ENCODE data around the gene PDIA6. TPM values are rescaled to one million over a fixed set of nuclear protein-coding genes. Genes with fewer than 3 reads are reported as not detected.
"Not testable (repeated sequence)": the region's sequence is repeated elsewhere in the genome, so short reads cannot be mapped to it uniquely, and the experiment has no call there.

PDIA6 gene
- total RNA-seq, 1 experiment from 2014 or later: 384 TPM

DNA sequence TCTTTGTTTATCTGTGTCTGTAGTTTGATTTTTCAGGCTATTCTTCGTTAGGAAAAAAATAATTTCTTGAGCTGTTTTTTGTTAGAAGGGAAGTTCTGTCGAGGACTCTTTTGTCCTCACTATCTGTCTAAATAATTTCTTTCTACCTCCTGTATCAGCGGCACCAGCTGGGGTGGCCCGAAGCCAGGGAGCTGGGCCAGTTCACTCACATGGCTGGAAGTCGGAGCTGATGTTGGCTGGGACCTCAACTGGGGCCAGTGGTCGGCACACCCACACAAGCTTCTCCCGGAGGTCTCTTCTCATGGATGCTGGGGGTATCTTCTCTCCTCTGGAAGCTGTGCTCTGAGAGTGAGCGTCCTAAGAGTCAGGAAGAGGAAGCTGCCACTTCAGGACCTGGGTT, 8.0 kb upstream of the PDIA6 start:
- no peaks in the 10 kb centered on the region for H3K4me1 Mint-ChIP-seq (ENCODE audit: low read depth, unreplicated experiment)
- peaks cover 22% of the 10 kb centered on the region for H3K27me3 Mint-ChIP-seq (ENCODE audit: insufficient read depth, unreplicated experiment)
- BruUV-seq (replicated peaks): no TSS peak
- intact Hi-C loops (cut with micrococcal nuclease; ENCODE audit: unreplicated experiment): no loop called here
- no peaks in the 10 kb centered on the region for H3K36me3 Mint-ChIP-seq (ENCODE audit: insufficient read depth, unreplicated experiment)
- Histone ChIP-seq H3K27me3 (replicated peaks; ENCODE audit: control insufficient read depth, insufficient read depth, low read length) (no peaks in the 10 kb centered on the region), H3K4me3 (ENCODE audit: low read depth, low read length) (no peak overlapping the region), H3K9me3 (no peaks in the 10 kb centered on the region), H3K36me3 (ENCODE audit: control insufficient read depth, insufficient read depth, low read length) (no peaks in the 10 kb centered on the region), H3K4me1 (no peaks in the 10 kb centered on the region)
- H3K4me3 Mint-ChIP-seq (ENCODE audit: unreplicated experiment): no peak overlapping the region
- CTCF ChIA-PET: interaction anchor here (1.2 kb wide), 1 partner anchor 8 kb away, joined by 4 read pairs; the partner anchor contains the start of gene PDIA6
- DNase-seq: no peak
- H3K27ac Mint-ChIP-seq (ENCODE audit: unreplicated experiment): no peak overlapping the region
- TF ChIP-seq, protein P1, sequence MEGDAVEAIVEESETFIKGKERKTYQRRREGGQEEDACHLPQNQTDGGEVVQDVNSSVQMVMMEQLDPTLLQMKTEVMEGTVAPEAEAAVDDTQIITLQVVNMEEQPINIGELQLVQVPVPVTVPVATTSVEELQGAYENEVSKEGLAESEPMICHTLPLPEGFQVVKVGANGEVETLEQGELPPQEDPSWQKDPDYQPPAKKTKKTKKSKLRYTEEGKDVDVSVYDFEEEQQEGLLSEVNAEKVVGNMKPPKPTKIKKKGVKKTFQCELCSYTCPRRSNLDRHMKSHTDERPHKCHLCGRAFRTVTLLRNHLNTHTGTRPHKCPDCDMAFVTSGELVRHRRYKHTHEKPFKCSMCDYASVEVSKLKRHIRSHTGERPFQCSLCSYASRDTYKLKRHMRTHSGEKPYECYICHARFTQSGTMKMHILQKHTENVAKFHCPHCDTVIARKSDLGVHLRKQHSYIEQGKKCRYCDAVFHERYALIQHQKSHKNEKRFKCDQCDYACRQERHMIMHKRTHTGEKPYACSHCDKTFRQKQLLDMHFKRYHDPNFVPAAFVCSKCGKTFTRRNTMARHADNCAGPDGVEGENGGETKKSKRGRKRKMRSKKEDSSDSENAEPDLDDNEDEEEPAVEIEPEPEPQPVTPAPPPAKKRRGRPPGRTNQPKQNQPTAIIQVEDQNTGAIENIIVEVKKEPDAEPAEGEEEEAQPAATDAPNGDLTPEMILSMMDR (IDR thresholded peaks at IDR 0.05; ENCODE audit: insufficient read depth in 1 of 2, low read depth in 1 of 2, low read length in 1 of 2, severe bottlenecking in 1 of 2, unreplicated experiment in 1 of 2): no peak
- peaks cover 3% of the 10 kb centered on the region for H3K9me3 Mint-ChIP-seq (ENCODE audit: unreplicated experiment)
- POLR2A ChIA-PET: no interaction called here

DNA sequence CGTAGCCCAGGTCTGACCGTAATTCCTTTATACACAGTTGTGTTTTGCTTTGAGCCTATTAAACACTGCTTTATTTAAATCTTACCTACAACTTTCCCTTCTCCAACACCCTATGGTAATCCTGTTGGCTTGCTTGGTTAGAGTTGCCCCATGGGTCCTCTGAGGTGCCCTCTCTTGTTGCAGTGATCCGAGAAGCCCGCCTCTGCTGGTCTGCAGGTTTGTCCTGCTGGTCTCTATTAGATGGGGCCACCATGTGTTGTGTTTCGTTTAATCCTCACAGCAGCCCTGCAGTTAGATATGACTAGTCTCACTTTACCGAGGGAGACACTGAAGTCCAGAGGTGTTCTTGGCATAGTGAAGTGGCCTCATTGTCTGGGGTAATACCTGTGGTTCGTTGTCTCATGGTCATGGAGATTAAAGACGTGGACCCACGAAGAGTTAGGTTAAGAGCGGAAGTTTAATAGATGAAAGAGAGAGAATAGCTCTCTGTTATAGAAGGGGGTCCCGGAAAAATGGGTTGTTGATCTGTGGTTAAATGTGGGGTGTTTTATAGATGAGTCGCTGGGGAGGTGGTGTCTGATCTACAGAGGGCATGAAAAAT, 7.2 kb upstream of the PDIA6 start:
- DNase-seq: no peak
- Mint-ChIP-seq H3K4me3 (ENCODE audit: unreplicated experiment) (no peak overlapping the region), H3K4me1 (ENCODE audit: low read depth, unreplicated experiment) (no peaks in the 10 kb centered on the region), H3K27me3 (ENCODE audit: insufficient read depth, unreplicated experiment) (peaks cover 15% of the 10 kb centered on the region), H3K9me3 (ENCODE audit: unreplicated experiment) (no peaks in the 10 kb centered on the region), H3K36me3 (ENCODE audit: insufficient read depth, unreplicated experiment) (no peaks in the 10 kb centered on the region), H3K27ac (ENCODE audit: unreplicated experiment) (no peak overlapping the region)
- TF ChIP-seq, protein P1 (IDR thresholded peaks at IDR 0.05; ENCODE audit: insufficient read depth in 1 of 2, low read depth in 1 of 2, low read length in 1 of 2, severe bottlenecking in 1 of 2, unreplicated experiment in 1 of 2): no peak
- H3K9me3 ChIP-seq: no peaks in the 10 kb centered on the region
- intact Hi-C loops (cut with micrococcal nuclease; ENCODE audit: unreplicated experiment): no loop called here
- no peak overlapping the region for H3K4me3 ChIP-seq (ENCODE audit: low read depth, low read length)
- CTCF ChIA-PET: interaction anchor here (1.2 kb wide), 1 partner anchor 8 kb away, joined by 4 read pairs; the partner anchor contains the start of gene PDIA6
- no peaks in the 10 kb centered on the region for H3K27me3 ChIP-seq (replicated peaks; ENCODE audit: control insufficient read depth, insufficient read depth, low read length)
- BruUV-seq (replicated peaks): no TSS peak
- POLR2A ChIA-PET: no interaction called here
- H3K4me1 ChIP-seq: no peaks in the 10 kb centered on the region
- H3K36me3 ChIP-seq (ENCODE audit: control insufficient read depth, insufficient read depth, low read length): no peaks in the 10 kb centered on the region

DNA sequence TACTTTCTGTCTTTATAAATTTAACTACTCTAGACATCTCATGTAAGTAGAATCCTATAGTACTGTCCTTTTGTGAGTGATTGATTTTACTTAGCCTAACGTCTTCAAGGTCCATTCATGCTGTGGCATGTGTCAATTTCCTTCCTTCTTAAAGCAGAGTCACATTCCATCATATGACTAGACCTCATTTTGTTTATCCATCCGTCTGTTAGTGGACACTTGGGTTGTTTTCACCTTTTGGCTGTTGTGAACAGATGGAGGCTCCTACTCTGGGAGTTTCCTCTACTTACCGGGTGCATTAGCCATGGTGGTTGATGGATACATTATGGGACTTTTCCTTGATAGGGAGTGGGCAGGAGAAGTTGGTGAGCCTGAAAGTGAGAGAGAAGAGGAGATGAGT, 6.4 kb upstream of the PDIA6 start:
- Histone ChIP-seq H3K4me1 (no peaks in the 10 kb centered on the region), H3K4me3 (ENCODE audit: low read depth, low read length) (no peak overlapping the region), H3K27me3 (replicated peaks; ENCODE audit: control insufficient read depth, insufficient read depth, low read length) (no peaks in the 10 kb centered on the region), H3K36me3 (ENCODE audit: control insufficient read depth, insufficient read depth, low read length) (no peaks in the 10 kb centered on the region), H3K9me3 (no peaks in the 10 kb centered on the region)
- no peaks in the 10 kb centered on the region for H3K9me3 Mint-ChIP-seq (ENCODE audit: unreplicated experiment)
- H3K27ac Mint-ChIP-seq (ENCODE audit: unreplicated experiment): no peak overlapping the region
- intact Hi-C loops (cut with micrococcal nuclease; ENCODE audit: unreplicated experiment): no loop called here
- H3K4me1 Mint-ChIP-seq (ENCODE audit: low read depth, unreplicated experiment): peaks cover 6% of the 10 kb centered on the region
- POLR2A ChIA-PET: no interaction called here
- no peak overlapping the region for H3K4me3 Mint-ChIP-seq (ENCODE audit: unreplicated experiment)
- CTCF ChIA-PET: no interaction called here
- H3K36me3 Mint-ChIP-seq (ENCODE audit: insufficient read depth, unreplicated experiment): peaks cover 6% of the 10 kb centered on the region
- H3K27me3 Mint-ChIP-seq (ENCODE audit: insufficient read depth, unreplicated experiment): peaks cover 16% of the 10 kb centered on the region
- DNase-seq: no peak
- BruUV-seq (replicated peaks): no TSS peak
- TF ChIP-seq, protein P1 (IDR thresholded peaks at IDR 0.05; ENCODE audit: insufficient read depth in 1 of 2, low read depth in 1 of 2, low read length in 1 of 2, severe bottlenecking in 1 of 2, unreplicated experiment in 1 of 2): no peak

DNA sequence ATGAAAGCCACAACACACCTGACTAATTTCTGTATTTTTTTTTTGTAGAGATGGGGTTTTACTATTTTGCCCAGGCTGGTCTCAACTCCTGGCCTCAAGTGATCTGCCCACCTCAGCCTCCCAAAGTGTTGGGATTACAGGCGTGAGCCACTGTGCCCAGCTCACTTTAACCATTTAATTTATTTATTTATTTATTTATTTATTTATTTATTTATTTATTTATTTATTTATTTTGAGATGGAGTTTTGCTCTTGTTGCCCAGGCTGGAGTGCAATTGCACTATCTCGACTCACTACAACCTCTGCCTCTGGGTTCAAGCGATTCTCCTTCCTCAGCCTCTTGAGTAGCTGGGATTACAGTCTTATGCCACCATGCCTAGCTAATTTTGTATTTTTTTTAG, 5.7 kb upstream of the PDIA6 start:
- intact Hi-C loops (cut with micrococcal nuclease; ENCODE audit: unreplicated experiment): not testable (repeated sequence)

More for the DNA sequence above, 5.7 kb upstream of the PDIA6 start:
- H3K4me1 Mint-ChIP-seq (ENCODE audit: low read depth, unreplicated experiment); H3K4me1 ChIP-seq; H3K9me3 Mint-ChIP-seq (ENCODE audit: unreplicated experiment); H3K27me3 ChIP-seq (replicated peaks; ENCODE audit: control insufficient read depth, insufficient read depth, low read length); H3K4me3 Mint-ChIP-seq (ENCODE audit: unreplicated experiment); H3K9me3 ChIP-seq; H3K4me3 ChIP-seq (ENCODE audit: low read depth, low read length); H3K27ac Mint-ChIP-seq (ENCODE audit: unreplicated experiment); H3K36me3 Mint-ChIP-seq (ENCODE audit: insufficient read depth, unreplicated experiment); H3K36me3 ChIP-seq (ENCODE audit: control insufficient read depth, insufficient read depth, low read length); POLR2A ChIA-PET; BruUV-seq (replicated peaks); DNase-seq: not testable (repeated sequence)
- H3K27me3 Mint-ChIP-seq (ENCODE audit: insufficient read depth, unreplicated experiment): peaks cover 16% of the 10 kb centered on the region
- CTCF ChIA-PET: interaction anchor here (0.6 to 1.2 kb wide), 3 partner anchors 14 to 1927 kb away, joined by 3 to 12 read pairs (median 6); no protein-coding TSS in a partner anchor

Data from Caco-2 (cell line).